Renal cortical epithelial cell (primary cell): ENCODE data around the gene ZNF571. TPM values are rescaled to one million over a fixed set of nuclear protein-coding genes. Genes with fewer than 3 reads are reported as not detected.

Source experiments
- DNase-seq: peaks from one replicate; pipeline ENCODE4 v3.0.0-alpha.2; 2011; ENCODE audit warnings: low read depth
- total RNA-seq: library from RNA; depleted of rRNA; stranded (reverse); fragments of >200 nt; gene quantifications from 2 replicates; pipeline ENCODE4 v1.2.3, GENCODE V29; 2014

ZNF571 gene
- total RNA-seq, result 1.9 and 11.6 TPM in 2 replicates

GRCh38 chr19:37594304-37594981, at the start of gene ZNF571, which contains the start of gene ZNF540:
Gene ZNF571, minus strand, starts transcription at chr19:37594792. Its CDS starts 8,116 bp downstream, at chr19:37586676.
Gene ZNF540, plus strand, starts transcription at chr19:37594876. Its CDS starts 3,572 bp downstream, at chr19:37598448.
- peak; percentile 89 for DNase-seq

GRCh38 chr19:37635076-37636056, 40.8 kb upstream of the ZNF571 start:
- DNase-seq, result no peak

- no peak for DNase-seq
These were observed 390 bp upstream of the ZNF571 start for GRCh38 chr19:37594982-37595382.

- DNase-seq, result peak; percentile 37
These were observed 642 bp downstream of the ZNF571 start for GRCh38 chr19:37593996-37594303.

GRCh38 chr19:37583340-37583739, 11.3 kb downstream of the ZNF571 start:
- no peak for DNase-seq

- DNase-seq, result no peak
These were observed 22.4 kb downstream of the ZNF571 start for GRCh38 chr19:37572203-37572602.

- no peak for DNase-seq
These were observed 29.3 kb downstream of the ZNF571 start for GRCh38 chr19:37565370-37565669.

GRCh38 chr19:37564624-37565369, 29.8 kb downstream of the ZNF571 start:
- no peak for DNase-seq

GRCh38 chr19:37563518-37563917, 31.1 kb downstream of the ZNF571 start:
- no peak for DNase-seq

GRCh38 chr19:37551129-37551993, 43.2 kb downstream of the ZNF571 start:
- peak; percentile 13 for DNase-seq

- DNase-seq, result peak; percentile 2
These were observed 57.1 kb downstream of the ZNF571 start for GRCh38 chr19:37537391-37537947.

- peak; percentile 4 for DNase-seq
These were observed 74.7 kb downstream of the ZNF571 start for GRCh38 chr19:37519890-37520289.

Other genes with a start within 250 kb of the ZNF571 start
- gene ZNF527, start 223.7 kb downstream of the ZNF571 start, total RNA-seq, result 2.8 and 8.1 TPM in 2 replicates
- 4.7 and 9.7 TPM in 2 replicates for gene ZNF569, start 127.3 kb downstream of the ZNF571 start, total RNA-seq
- 5.2 and 17.1 TPM in 2 replicates for gene ZNF570, start 125.4 kb downstream of the ZNF571 start, total RNA-seq
- gene ZNF793, start 87.9 kb downstream of the ZNF571 start, total RNA-seq, result 3.0 and 6.8 TPM in 2 replicates
- gene ZNF540, start 84 bp upstream of the ZNF571 start, total RNA-seq, result 0.45 and 3.8 TPM in 2 replicates
- 17.2 and 24.7 TPM in 2 replicates for gene ZFP30, start 60.7 kb upstream of the ZNF571 start, total RNA-seq
- 3.0 and 11.4 TPM in 2 replicates for gene ZNF607, start 125.0 kb upstream of the ZNF571 start, total RNA-seq
- gene ZNF573, start 184.8 kb upstream of the ZNF571 start, total RNA-seq, result 3.5 and 9.7 TPM in 2 replicates